ENCODE data around the gene IFNL1. TPM values are rescaled to one million over a fixed set of nuclear protein-coding genes. Genes with fewer than 3 reads are reported as not detected.
A peak's percentile ranks its signal among the peaks of the same experiment; 100 is the strongest.

The IFNL1 gene
- total and polyA plus RNA-seq, 4 donors = not detected

GRCh38 chr19:39307046-39307821 is 11.0 kb downstream of the IFNL1 start:
- Histone ChIP-seq H3K4me3 (ENCODE audit: low read depth in 1 of 3, low read length in 3 of 3) (no peak overlapping the region), H3K9me3 (ENCODE audit: control insufficient read depth in 4 of 4, low read length in 3 of 4) (no peaks in the 10 kb centered on the region), H3K27me3 (ENCODE audit: control insufficient read depth in 4 of 4, insufficient read depth in 4 of 4, low read length in 3 of 4) (peaks cover 0 to 6% (median under 1%) of the 10 kb centered on the region in 4 donors), H3K4me1 (ENCODE audit: control insufficient read depth in 4 of 4, insufficient read depth in 4 of 4, low read length in 3 of 4) (peaks cover 0 to 6% (median 0%) of the 10 kb centered on the region in 4 donors), H3K36me3 (ENCODE audit: control insufficient read depth in 4 of 4, insufficient read depth in 3 of 4, low read depth in 1 of 4, low read length in 3 of 4) (no peaks in the 10 kb centered on the region), H3K27ac (ENCODE audit: low read depth in 1 of 2, low read length in 2 of 2) (no peak overlapping the region), H3K9ac (ENCODE audit: low read depth in 1 of 2, low read length in 2 of 2) (no peak overlapping the region)
- 19% methylated on average over 71 of the region's 71 CpGs for WGBS
- DNase-seq (ENCODE audit: low spot score) = peak; percentile 75
- TF ChIP-seq HNF4G (IDR thresholded peaks at IDR 0.05) (no peak), CTCF (IDR thresholded peaks at IDR 0.05; ENCODE audit: low read depth, low read length, missing input control) (no peak), JUND (IDR thresholded peaks at IDR 0.05) (no peak), SP1 (IDR thresholded peaks at IDR 0.05) (no peak), YY1 (IDR thresholded peaks at IDR 0.05) (no peak), TAF1 (conservative IDR thresholded peaks at IDR 0.05) (no peak), EGR1 (IDR thresholded peaks at IDR 0.05; ENCODE audit: low read depth in 2 of 2) (no peak)
- TF ChIP-seq, protein P1, sequence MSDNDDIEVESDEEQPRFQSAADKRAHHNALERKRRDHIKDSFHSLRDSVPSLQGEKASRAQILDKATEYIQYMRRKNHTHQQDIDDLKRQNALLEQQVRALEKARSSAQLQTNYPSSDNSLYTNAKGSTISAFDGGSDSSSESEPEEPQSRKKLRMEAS (IDR thresholded peaks at IDR 0.05) = no peak

DNA sequence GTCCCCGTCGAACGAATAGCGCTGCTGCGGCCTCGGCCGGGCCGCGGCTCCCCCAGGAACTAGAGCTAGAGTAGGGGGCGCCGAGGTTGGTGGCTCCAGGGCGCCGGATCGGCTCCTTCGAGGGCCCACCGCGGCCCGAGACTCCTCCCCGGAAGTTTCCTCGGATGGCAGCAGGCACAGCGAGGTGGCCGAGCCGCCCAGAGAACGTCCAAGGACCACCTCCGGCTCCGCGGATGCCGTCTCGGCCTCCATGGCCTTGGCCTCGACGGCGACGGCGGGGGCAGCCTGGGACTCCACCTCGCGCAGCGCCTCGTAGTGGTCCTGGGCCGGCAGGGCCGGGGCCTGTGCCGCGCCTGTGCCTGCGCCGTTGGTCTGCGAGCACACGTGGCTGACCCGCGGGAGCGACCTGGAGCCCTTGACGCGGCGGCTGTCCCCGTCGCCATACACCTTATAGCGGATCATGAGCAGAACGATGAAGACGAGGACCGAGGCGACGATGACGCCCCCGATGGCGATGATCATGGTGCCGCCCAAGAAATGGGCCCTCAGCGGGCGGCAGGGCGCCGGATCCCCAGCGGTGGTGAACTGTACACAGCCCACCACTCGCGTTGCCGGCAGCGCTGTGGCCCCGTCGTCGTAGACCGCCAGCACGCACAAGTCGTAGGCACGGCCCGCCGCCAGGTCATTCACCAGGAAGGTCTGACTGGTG is 11.8 kb downstream of the IFNL1 start:
- TF ChIP-seq, protein P2, sequence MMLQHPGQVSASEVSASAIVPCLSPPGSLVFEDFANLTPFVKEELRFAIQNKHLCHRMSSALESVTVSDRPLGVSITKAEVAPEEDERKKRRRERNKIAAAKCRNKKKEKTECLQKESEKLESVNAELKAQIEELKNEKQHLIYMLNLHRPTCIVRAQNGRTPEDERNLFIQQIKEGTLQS (IDR thresholded peaks at IDR 0.05) = no peak
- TF ChIP-seq GABPA (IDR thresholded peaks at IDR 0.05 in 1 of 2, conservative IDR thresholded peaks at IDR 0.05 in 1 of 2) (no peak), TAF1 (conservative IDR thresholded peaks at IDR 0.05) (no peak), RXRA (IDR thresholded peaks at IDR 0.05) (no peak), YY1 (IDR thresholded peaks at IDR 0.05) (no peak), JUND (IDR thresholded peaks at IDR 0.05) (no peak), FOXA2 (IDR thresholded peaks at IDR 0.05) (no peak), HNF4A (conservative IDR thresholded peaks at IDR 0.05) (no peak), CTCF (IDR thresholded peaks at IDR 0.05; ENCODE audit: low read depth, low read length, missing input control) (no peak), EGR1 (IDR thresholded peaks at IDR 0.05; ENCODE audit: low read depth in 2 of 2) (no peak), FOXA1 (IDR thresholded peaks at IDR 0.05) (no peak), HNF4G (IDR thresholded peaks at IDR 0.05) (no peak), NR2F2 (IDR thresholded peaks at IDR 0.05) (no peak)
- TF ChIP-seq, protein P1 (IDR thresholded peaks at IDR 0.05) = no peak
- TF ChIP-seq, protein P3, sequence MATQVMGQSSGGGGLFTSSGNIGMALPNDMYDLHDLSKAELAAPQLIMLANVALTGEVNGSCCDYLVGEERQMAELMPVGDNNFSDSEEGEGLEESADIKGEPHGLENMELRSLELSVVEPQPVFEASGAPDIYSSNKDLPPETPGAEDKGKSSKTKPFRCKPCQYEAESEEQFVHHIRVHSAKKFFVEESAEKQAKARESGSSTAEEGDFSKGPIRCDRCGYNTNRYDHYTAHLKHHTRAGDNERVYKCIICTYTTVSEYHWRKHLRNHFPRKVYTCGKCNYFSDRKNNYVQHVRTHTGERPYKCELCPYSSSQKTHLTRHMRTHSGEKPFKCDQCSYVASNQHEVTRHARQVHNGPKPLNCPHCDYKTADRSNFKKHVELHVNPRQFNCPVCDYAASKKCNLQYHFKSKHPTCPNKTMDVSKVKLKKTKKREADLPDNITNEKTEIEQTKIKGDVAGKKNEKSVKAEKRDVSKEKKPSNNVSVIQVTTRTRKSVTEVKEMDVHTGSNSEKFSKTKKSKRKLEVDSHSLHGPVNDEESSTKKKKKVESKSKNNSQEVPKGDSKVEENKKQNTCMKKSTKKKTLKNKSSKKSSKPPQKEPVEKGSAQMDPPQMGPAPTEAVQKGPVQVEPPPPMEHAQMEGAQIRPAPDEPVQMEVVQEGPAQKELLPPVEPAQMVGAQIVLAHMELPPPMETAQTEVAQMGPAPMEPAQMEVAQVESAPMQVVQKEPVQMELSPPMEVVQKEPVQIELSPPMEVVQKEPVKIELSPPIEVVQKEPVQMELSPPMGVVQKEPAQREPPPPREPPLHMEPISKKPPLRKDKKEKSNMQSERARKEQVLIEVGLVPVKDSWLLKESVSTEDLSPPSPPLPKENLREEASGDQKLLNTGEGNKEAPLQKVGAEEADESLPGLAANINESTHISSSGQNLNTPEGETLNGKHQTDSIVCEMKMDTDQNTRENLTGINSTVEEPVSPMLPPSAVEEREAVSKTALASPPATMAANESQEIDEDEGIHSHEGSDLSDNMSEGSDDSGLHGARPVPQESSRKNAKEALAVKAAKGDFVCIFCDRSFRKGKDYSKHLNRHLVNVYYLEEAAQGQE (IDR thresholded peaks at IDR 0.05) = no peak
- TF ChIP-seq, protein P4, sequence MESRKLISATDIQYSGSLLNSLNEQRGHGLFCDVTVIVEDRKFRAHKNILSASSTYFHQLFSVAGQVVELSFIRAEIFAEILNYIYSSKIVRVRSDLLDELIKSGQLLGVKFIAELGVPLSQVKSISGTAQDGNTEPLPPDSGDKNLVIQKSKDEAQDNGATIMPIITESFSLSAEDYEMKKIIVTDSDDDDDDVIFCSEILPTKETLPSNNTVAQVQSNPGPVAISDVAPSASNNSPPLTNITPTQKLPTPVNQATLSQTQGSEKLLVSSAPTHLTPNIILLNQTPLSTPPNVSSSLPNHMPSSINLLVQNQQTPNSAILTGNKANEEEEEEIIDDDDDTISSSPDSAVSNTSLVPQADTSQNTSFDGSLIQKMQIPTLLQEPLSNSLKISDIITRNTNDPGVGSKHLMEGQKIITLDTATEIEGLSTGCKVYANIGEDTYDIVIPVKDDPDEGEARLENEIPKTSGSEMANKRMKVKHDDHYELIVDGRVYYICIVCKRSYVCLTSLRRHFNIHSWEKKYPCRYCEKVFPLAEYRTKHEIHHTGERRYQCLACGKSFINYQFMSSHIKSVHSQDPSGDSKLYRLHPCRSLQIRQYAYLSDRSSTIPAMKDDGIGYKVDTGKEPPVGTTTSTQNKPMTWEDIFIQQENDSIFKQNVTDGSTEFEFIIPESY (IDR thresholded peaks at IDR 0.05) = no peak
- Histone ChIP-seq H3K9ac (ENCODE audit: low read depth in 1 of 2, low read length in 2 of 2) (no peak overlapping the region), H3K27ac (ENCODE audit: low read depth in 1 of 2, low read length in 2 of 2) (no peak overlapping the region), H3K9me3 (ENCODE audit: control insufficient read depth in 4 of 4, low read length in 3 of 4) (no peaks in the 10 kb centered on the region), H3K4me1 (ENCODE audit: control insufficient read depth in 4 of 4, insufficient read depth in 4 of 4, low read length in 3 of 4) (peaks cover 0 to 6% (median 0%) of the 10 kb centered on the region in 4 donors), H3K4me3 (ENCODE audit: low read depth in 1 of 3, low read length in 3 of 3) (no peak overlapping the region), H3K27me3 (ENCODE audit: control insufficient read depth in 4 of 4, insufficient read depth in 4 of 4, low read length in 3 of 4) (peaks cover 0 to 6% (median under 1%) of the 10 kb centered on the region in 4 donors), H3K36me3 (ENCODE audit: control insufficient read depth in 4 of 4, insufficient read depth in 3 of 4, low read depth in 1 of 4, low read length in 3 of 4) (no peaks in the 10 kb centered on the region)
- no peak for DNase-seq (ENCODE audit: low spot score)
- WGBS = 24% methylated on average over 82 of the region's 82 CpGs
